IPS DF 6.9 (cell line): ENCODE measurements around the gene USP17L26.
"Not testable (repeated sequence)": the region's sequence is repeated elsewhere in the genome, so short reads cannot be mapped to it uniquely, and the experiment has no call there.

Source experiments
- DNase-seq: peaks from one replicate; pipeline ENCODE4 v3.0.0-alpha.2; 2013; ENCODE audit warnings: low read depth, low spot score
- H3K27ac ChIP-seq: one replicate; pipeline ENCODE4 v1.5.1; 2013; ENCODE audit warnings: low read length, control low read depth
- H3K27me3 ChIP-seq: 2 replicates; pipeline ENCODE4 v1.6.1; 2013; ENCODE audit warnings: mild to moderate bottlenecking, low read length; ENCODE audit not compliant: control insufficient read depth, insufficient read depth
- H3K36me3 ChIP-seq: 2 replicates; pipeline ENCODE4 v1.6.1; 2013; ENCODE audit warnings: low read length; ENCODE audit not compliant: control insufficient read depth, insufficient read depth
- H3K4me1 ChIP-seq: 2 replicates; pipeline ENCODE4 v1.6.1; 2013; ENCODE audit warnings: low read length; ENCODE audit not compliant: control insufficient read depth, insufficient read depth
- H3K4me3 ChIP-seq: 2 replicates; pipeline ENCODE4 v1.5.1; 2013; ENCODE audit warnings: mild to moderate bottlenecking, low read length
- H3K9me3 ChIP-seq: 2 replicates; pipeline ENCODE4 v1.6.1; 2013; ENCODE audit warnings: low read length, inconsistent platforms; ENCODE audit not compliant: control insufficient read depth, insufficient read depth
- WGBS: extraction: QIAGEN DNeasy Blood & Tissue Kit; methylation state at CpG from one replicate; pipeline ENCODE4 v1.1.7; 2013; ENCODE audit warnings: mixed read lengths, missing lambda C conversion rate; ENCODE audit not compliant: insufficient read length, insufficient coverage; 5-methylcytosine and 5-hydroxymethylcytosine counted together

Gene USP17L26, protein sequence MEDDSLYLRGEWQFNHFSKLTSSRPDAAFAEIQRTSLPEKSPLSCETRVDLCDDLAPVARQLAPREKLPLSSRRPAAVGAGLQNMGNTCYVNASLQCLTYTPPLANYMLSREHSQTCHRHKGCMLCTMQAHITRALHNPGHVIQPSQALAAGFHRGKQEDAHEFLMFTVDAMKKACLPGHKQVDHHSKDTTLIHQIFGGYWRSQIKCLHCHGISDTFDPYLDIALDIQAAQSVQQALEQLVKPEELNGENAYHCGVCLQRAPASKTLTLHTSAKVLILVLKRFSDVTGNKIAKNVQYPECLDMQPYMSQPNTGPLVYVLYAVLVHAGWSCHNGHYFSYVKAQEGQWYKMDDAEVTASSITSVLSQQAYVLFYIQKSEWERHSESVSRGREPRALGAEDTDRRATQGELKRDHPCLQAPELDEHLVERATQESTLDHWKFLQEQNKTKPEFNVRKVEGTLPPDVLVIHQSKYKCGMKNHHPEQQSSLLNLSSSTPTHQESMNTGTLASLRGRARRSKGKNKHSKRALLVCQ

DNA sequence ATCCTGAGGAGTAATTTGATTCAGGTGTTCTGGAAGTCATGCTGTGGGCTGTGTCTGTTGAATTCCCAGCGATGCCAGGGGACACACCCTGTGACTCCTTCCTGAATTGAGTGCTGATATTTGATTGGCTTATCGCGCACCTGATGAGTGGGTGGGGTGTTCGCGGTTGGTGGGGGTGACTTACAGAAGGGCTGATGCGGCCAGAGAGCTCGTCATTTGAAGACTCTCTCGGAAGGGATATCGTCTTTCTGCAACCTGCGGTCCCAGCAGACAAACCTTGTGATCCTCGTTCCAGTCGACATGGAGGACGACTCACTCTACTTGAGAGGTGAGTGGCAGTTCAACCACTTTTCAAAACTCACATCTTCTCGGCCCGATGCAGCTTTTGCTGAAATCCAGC, at the start of gene USP17L26:
TSS of gene USP17L26 (plus strand) at position 301 of the 400 bp plus-strand sequence. CDS start at position 301, 0 bp downstream.
- not testable (repeated sequence) for H3K27me3 ChIP-seq, H3K4me3 ChIP-seq, H3K9me3 ChIP-seq, H3K27ac ChIP-seq, H3K4me1 ChIP-seq, DNase-seq, H3K36me3 ChIP-seq
- WGBS: no CpG with 5 or more reads among the region's 15 CpGs

DNA sequence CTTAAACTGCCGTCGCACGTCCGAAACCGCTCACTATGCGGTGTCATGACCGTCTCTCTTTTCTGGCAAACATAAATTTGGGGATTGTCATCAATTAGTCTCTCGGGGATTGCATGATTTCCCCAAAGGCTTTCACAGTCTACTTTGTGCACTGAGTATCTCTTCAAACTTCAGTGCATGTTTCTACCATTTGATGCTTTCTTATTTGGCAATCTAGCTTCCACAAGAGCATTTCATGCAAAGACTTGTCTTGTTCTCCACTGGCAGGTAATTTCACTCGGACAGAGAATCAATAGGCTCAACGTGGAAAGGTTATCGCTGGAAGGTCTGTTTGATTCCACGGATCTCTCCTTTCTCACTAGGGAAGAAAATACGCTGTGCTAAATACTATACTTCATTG, 10.3 kb upstream of the USP17L26 start:
- H3K27ac ChIP-seq, H3K36me3 ChIP-seq, H3K4me3 ChIP-seq, DNase-seq, H3K27me3 ChIP-seq, H3K9me3 ChIP-seq, H3K4me1 ChIP-seq: not testable (repeated sequence)
- no CpG with 5 or more reads among the region's 13 CpGs for WGBS

DNA sequence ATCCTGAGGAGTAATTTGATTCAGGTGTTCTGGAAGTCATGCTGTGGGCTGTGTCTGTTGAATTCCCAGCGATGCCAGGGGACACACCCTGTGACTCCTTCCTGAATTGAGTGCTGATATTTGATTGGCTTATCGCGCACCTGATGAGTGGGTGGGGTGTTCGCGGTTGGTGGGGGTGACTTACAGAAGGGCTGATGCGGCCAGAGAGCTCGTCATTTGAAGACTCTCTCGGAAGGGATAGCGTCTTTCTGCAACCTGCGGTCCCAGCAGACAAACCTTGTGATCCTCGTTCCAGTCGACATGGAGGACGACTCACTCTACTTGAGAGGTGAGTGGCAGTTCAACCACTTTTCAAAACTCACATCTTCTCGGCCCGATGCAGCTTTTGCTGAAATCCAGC, 9.6 kb upstream of the USP17L26 start, which contains the start of gene USP17L24:
TSS of gene USP17L24 (plus strand) at position 301 of the 400 bp plus-strand sequence. CDS start at position 301, 0 bp downstream.
- H3K36me3 ChIP-seq, H3K27me3 ChIP-seq, DNase-seq, H3K27ac ChIP-seq, H3K4me3 ChIP-seq, H3K4me1 ChIP-seq, H3K9me3 ChIP-seq: not testable (repeated sequence)
- WGBS: no CpG with 5 or more reads among the region's 15 CpGs

DNA sequence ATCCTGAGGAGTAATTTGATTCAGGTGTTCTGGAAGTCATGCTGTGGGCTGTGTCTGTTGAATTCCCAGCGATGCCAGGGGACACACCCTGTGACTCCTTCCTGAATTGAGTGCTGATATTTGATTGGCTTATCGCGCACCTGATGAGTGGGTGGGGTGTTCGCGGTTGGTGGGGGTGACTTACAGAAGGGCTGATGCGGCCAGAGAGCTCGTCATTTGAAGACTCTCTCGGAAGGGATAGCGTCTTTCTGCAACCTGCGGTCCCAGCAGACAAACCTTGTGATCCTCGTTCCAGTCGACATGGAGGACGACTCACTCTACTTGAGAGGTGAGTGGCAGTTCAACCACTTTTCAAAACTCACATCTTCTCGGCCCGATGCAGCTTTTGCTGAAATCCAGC, 4.8 kb upstream of the USP17L26 start, which contains the start of gene USP17L25:
TSS of gene USP17L25 (plus strand) at position 301 of the 400 bp plus-strand sequence. CDS start at position 301, 0 bp downstream.
- H3K9me3 ChIP-seq, DNase-seq: not testable (repeated sequence)
- WGBS: no CpG with 5 or more reads among the region's 15 CpGs

DNA sequence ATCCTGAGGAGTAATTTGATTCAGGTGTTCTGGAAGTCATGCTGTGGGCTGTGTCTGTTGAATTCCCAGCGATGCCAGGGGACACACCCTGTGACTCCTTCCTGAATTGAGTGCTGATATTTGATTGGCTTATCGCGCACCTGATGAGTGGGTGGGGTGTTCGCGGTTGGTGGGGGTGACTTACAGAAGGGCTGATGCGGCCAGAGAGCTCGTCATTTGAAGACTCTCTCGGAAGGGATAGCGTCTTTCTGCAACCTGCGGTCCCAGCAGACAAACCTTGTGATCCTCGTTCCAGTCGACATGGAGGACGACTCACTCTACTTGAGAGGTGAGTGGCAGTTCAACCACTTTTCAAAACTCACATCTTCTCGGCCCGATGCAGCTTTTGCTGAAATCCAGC, 4.6 kb downstream of the USP17L26 start, which contains the start of gene USP17L5:
TSS of gene USP17L5 (plus strand) at position 301 of the 400 bp plus-strand sequence. CDS start at position 301, 0 bp downstream.
- DNase-seq, H3K9me3 ChIP-seq, H3K27ac ChIP-seq, H3K27me3 ChIP-seq, H3K4me3 ChIP-seq, H3K36me3 ChIP-seq, H3K4me1 ChIP-seq: not testable (repeated sequence)
- no CpG with 5 or more reads among the region's 15 CpGs for WGBS

More for the DNA sequence above, 4.8 kb upstream of the USP17L26 start, which contains the start of gene USP17L25:
- not testable (repeated sequence) for H3K4me1 ChIP-seq, H3K27ac ChIP-seq, H3K4me3 ChIP-seq, H3K27me3 ChIP-seq, H3K36me3 ChIP-seq

DNA sequence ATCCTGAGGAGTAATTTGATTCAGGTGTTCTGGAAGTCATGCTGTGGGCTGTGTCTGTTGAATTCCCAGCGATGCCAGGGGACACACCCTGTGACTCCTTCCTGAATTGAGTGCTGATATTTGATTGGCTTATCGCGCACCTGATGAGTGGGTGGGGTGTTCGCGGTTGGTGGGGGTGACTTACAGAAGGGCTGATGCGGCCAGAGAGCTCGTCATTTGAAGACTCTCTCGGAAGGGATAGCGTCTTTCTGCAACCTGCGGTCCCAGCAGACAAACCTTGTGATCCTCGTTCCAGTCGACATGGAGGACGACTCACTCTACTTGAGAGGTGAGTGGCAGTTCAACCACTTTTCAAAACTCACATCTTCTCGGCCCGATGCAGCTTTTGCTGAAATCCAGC, 9.4 kb downstream of the USP17L26 start, which contains the start of gene USP17L27:
TSS of gene USP17L27 (plus strand) at position 301 of the 400 bp plus-strand sequence. CDS start at position 301, 0 bp downstream.
- not testable (repeated sequence) for H3K27me3 ChIP-seq, H3K27ac ChIP-seq, H3K4me3 ChIP-seq, H3K9me3 ChIP-seq, H3K4me1 ChIP-seq, DNase-seq, H3K36me3 ChIP-seq
- WGBS: no CpG with 5 or more reads among the region's 15 CpGs

DNA sequence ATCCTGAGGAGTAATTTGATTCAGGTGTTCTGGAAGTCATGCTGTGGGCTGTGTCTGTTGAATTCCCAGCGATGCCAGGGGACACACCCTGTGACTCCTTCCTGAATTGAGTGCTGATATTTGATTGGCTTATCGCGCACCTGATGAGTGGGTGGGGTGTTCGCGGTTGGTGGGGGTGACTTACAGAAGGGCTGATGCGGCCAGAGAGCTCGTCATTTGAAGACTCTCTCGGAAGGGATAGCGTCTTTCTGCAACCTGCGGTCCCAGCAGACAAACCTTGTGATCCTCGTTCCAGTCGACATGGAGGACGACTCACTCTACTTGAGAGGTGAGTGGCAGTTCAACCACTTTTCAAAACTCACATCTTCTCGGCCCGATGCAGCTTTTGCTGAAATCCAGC, 14.1 kb downstream of the USP17L26 start, which contains the start of gene USP17L28:
TSS of gene USP17L28 (plus strand) at position 301 of the 400 bp plus-strand sequence. CDS start at position 301, 0 bp downstream.
- H3K4me1 ChIP-seq, DNase-seq, H3K36me3 ChIP-seq, H3K9me3 ChIP-seq, H3K27ac ChIP-seq, H3K27me3 ChIP-seq, H3K4me3 ChIP-seq: not testable (repeated sequence)
- no CpG with 5 or more reads among the region's 15 CpGs for WGBS

DNA sequence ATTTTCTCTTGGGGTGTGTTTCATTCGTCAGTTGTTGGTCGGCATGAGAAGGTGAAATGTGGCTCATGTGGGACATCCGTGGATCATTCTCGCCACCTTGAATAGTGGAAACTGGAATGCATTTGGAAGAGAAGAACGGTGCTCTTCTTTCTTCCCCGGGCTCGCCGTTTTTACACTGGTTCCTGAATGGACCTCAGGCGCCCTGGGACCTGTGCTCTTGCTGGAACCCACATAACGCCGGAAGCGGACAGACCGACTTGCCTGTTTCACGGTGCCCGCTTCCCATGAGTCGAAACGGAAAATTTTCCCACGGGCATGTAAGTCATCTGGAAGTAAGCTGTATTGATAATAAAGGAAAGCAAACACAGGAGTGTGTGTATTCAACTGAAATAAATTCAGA, 16.4 kb downstream of the USP17L26 start:
- H3K4me3 ChIP-seq, DNase-seq, H3K4me1 ChIP-seq, H3K36me3 ChIP-seq, H3K9me3 ChIP-seq, H3K27me3 ChIP-seq, H3K27ac ChIP-seq: not testable (repeated sequence)
- WGBS: no CpG with 5 or more reads among the region's 18 CpGs

DNA sequence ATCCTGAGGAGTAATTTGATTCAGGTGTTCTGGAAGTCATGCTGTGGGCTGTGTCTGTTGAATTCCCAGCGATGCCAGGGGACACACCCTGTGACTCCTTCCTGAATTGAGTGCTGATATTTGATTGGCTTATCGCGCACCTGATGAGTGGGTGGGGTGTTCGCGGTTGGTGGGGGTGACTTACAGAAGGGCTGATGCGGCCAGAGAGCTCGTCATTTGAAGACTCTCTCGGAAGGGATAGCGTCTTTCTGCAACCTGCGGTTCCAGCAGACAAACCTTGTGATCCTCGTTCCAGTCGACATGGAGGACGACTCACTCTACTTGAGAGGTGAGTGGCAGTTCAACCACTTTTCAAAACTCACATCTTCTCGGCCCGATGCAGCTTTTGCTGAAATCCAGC, 18.9 kb downstream of the USP17L26 start, which contains the start of gene USP17L29:
TSS of gene USP17L29 (plus strand) at position 301 of the 400 bp plus-strand sequence. CDS start at position 301, 0 bp downstream.
- H3K9me3 ChIP-seq, DNase-seq, H3K27ac ChIP-seq, H3K36me3 ChIP-seq, H3K27me3 ChIP-seq, H3K4me3 ChIP-seq, H3K4me1 ChIP-seq: not testable (repeated sequence)
- no CpG with 5 or more reads among the region's 15 CpGs for WGBS

DNA sequence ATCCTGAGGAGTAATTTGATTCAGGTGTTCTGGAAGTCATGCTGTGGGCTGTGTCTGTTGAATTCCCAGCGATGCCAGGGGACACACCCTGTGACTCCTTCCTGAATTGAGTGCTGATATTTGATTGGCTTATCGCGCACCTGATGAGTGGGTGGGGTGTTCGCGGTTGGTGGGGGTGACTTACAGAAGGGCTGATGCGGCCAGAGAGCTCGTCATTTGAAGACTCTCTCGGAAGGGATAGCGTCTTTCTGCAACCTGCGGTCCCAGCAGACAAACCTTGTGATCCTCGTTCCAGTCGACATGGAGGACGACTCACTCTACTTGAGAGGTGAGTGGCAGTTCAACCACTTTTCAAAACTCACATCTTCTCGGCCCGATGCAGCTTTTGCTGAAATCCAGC, 28.4 kb downstream of the USP17L26 start, which contains the start of gene USP17L30:
TSS of gene USP17L30 (plus strand) at position 301 of the 400 bp plus-strand sequence. CDS start at position 301, 0 bp downstream.
- not testable (repeated sequence) for H3K27ac ChIP-seq, H3K27me3 ChIP-seq, H3K9me3 ChIP-seq, H3K4me1 ChIP-seq, DNase-seq, H3K4me3 ChIP-seq, H3K36me3 ChIP-seq
- WGBS: no CpG with 5 or more reads among the region's 15 CpGs
